Epithelial cell of esophagus (primary cell): ENCODE data around the gene CLEC16A.

Experiments
- DNase-seq: peaks from one replicate; pipeline ENCODE4 v3.0.0; 2010; ENCODE audit warnings: low read depth
- H3K4me3 ChIP-seq: 2 replicates; pipeline ENCODE4 v1.5.1; 2011; ENCODE audit warnings: mild to moderate bottlenecking, low read length, control low read depth
- CTCF ChIP-seq: IDR thresholded peaks from 2 replicates; pipeline ENCODE4 v1.5.1; 2011; ENCODE audit warnings: low read depth, mild to moderate bottlenecking, low read length, control low read depth, inconsistent platforms; ENCODE audit not compliant: insufficient read depth; ENCODE audit errors: missing control alignments

The CLEC16A gene

DNA sequence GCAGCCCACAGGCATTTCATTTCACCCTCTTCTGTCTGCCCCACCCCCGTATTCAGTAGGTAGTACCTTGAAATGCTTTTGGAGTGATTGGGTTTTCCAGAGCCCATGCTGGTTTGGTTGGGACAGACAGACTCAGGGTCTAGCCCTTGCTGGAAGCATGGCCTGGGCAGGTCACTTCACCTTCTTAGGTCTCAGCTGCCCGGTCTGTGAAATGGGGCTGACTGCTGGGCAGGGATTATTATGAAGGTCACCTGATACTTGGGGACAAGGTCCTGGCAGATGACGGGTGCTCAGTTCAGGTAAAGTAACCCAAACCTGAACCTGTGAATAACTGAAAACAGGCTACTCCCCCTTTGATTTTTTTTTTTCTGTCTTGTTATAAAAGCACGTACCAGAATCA, 116.0 kb downstream of the CLEC16A start:
- no peak for DNase-seq
- TF ChIP-seq CTCF, result no peak
- no peak overlapping the region for H3K4me3 ChIP-seq

- no peak for DNase-seq
- H3K4me3 ChIP-seq, result no peak overlapping the region
- TF ChIP-seq CTCF, result no peak
Observed at GRCh38 chr16:11060842-11061241, 116.5 kb downstream of the CLEC16A start.

GRCh38 chr16:11061629-11062270, 117.4 kb downstream of the CLEC16A start:
- no peak overlapping the region for H3K4me3 ChIP-seq
- DNase-seq, result no peak
- TF ChIP-seq CTCF, result no peak

GRCh38 chr16:11063448-11064201, 119.3 kb downstream of the CLEC16A start:
- TF ChIP-seq CTCF, result no peak
- no peak for DNase-seq
- no peak overlapping the region for H3K4me3 ChIP-seq

- TF ChIP-seq CTCF, result no peak
- no peak for DNase-seq
- no peak overlapping the region for H3K4me3 ChIP-seq
Observed at GRCh38 chr16:11064202-11064540, 119.8 kb downstream of the CLEC16A start.

DNA sequence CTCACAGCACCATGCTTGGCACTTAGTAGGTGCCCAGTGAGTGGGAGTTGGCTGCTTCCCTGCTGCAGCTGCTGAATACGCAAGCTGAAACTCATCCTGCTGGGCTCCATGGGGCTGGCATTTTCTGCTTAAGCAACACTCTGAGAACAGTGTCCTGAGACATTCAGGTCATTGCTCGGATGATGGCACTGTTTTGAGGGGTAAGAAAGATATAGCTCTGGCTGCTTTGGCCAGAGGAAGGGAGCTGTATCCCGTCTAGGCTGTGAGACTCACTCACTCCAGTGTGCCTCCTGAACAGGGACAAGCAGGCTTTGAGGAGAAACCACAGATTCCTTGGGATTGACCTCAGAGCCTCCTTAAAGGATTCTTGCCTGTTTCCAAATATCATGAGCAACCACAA, 120.5 kb downstream of the CLEC16A start:
- no peak for TF ChIP-seq CTCF
- no peak for DNase-seq
- H3K4me3 ChIP-seq, result no peak overlapping the region
